NCI-H2107 (cell line): Measurements from ENCODE around the gene FRMD6.

Experiments
- DNase-seq: peaks from one replicate; lab custom pipeline; 2025; lab: John Stamatoyannopoulos, UW

The FRMD6 gene

GRCh38 chr14:51780006-51780692, 128.4 kb downstream of the FRMD6 start:
- DNase-seq = peak; percentile 25
